Skeletal muscle tissue (tissue), 4 donors: ENCODE data around the gene NRDE2. TPM values are rescaled to one million over a fixed set of nuclear protein-coding genes. Genes with fewer than 3 reads are reported as not detected.

ENCODE experiments used
- H3K27ac ChIP-seq: one replicate; pipeline ENCODE4 v1.7.0; 2013; ENCODE audit warnings: mild to moderate bottlenecking, low read depth, low read length, inconsistent platforms
- H3K27me3 ChIP-seq, 3 donors: one replicate each; pipeline ENCODE4 v1.7.0; 2013; ENCODE audit warnings: low read length in 3 of 3; ENCODE audit not compliant: control insufficient read depth in 3 of 3, insufficient read depth in 3 of 3
- H3K36me3 ChIP-seq, 3 donors: one replicate each; pipeline ENCODE4 v1.7.0; 2013; ENCODE audit warnings: low read length in 3 of 3; ENCODE audit not compliant: control insufficient read depth in 3 of 3, insufficient read depth in 3 of 3
- H3K4me1 ChIP-seq, 3 donors: one replicate each; pipeline ENCODE4 v1.7.0; 2013; ENCODE audit warnings: low read length in 3 of 3, mild to moderate bottlenecking in 3 of 3; ENCODE audit not compliant: control insufficient read depth in 3 of 3, insufficient read depth in 3 of 3
- H3K4me3 ChIP-seq, 3 donors: one replicate each; pipeline ENCODE4 v1.7.0; 2013; ENCODE audit warnings: low read length in 3 of 3
- H3K9ac ChIP-seq, 3 donors: one replicate each; pipeline ENCODE4 v1.7.0; 2013; ENCODE audit warnings: low read length in 3 of 3, mild to moderate bottlenecking in 3 of 3, moderate library complexity in 2 of 3, low read depth in 1 of 3
- H3K9me3 ChIP-seq, 3 donors: one replicate each; pipeline ENCODE4 v1.7.0; 2013; ENCODE audit warnings: low read length in 3 of 3; ENCODE audit not compliant: control insufficient read depth in 3 of 3
- total RNA-seq: library from RNA; depleted of rRNA; stranded (reverse); fragments of >200 nt; gene quantifications from one replicate; pipeline ENCODE4 v1.2.3, GENCODE V29; 2014
- donor health status: Osteomylitis.

Gene NRDE2
- total RNA-seq, 1 donor from 2014 or later = 14.6 TPM

GRCh38 chr14:90288651-90289355, 42.9 kb downstream of the NRDE2 start:
- peaks cover 54 to 66% (median 59%) of the 10 kb centered on the region in 3 donors for H3K36me3 ChIP-seq
- H3K27me3 ChIP-seq = no peaks in the 10 kb centered on the region

GRCh38 chr14:90287791-90288190, 44.0 kb downstream of the NRDE2 start:
- Histone ChIP-seq H3K36me3 (peaks cover 54 to 69% (median 58%) of the 10 kb centered on the region in 3 donors), H3K27me3 (no peaks in the 10 kb centered on the region), H3K4me3 (no peak overlapping the region), H3K9me3 (no peaks in the 10 kb centered on the region), H3K9ac (peak overlapping the region in 1 of 3 donors; percentile 30), H3K4me1 (peaks cover 0 to 5% (median 4%) of the 10 kb centered on the region in 3 donors), H3K27ac (no peak overlapping the region)

More at GRCh38 chr14:90288651-90289355, 42.9 kb downstream of the NRDE2 start:
- no peak overlapping the region for H3K9ac ChIP-seq
- no peaks in the 10 kb centered on the region for H3K9me3 ChIP-seq
- no peak overlapping the region for H3K4me3 ChIP-seq
- no peak overlapping the region for H3K27ac ChIP-seq
- H3K4me1 ChIP-seq = peaks cover 0 to 5% (median 4%) of the 10 kb centered on the region in 3 donors

- Histone ChIP-seq H3K9ac (no peak overlapping the region), H3K4me3 (no peak overlapping the region), H3K27me3 (no peaks in the 10 kb centered on the region), H3K4me1 (peaks cover 0 to 7% (median 0%) of the 10 kb centered on the region in 3 donors), H3K36me3 (peaks cover 53 to 56% (median 55%) of the 10 kb centered on the region in 3 donors), H3K9me3 (no peaks in the 10 kb centered on the region), H3K27ac (no peak overlapping the region)
These were observed 50.0 kb downstream of the NRDE2 start for GRCh38 chr14:90281756-90282155.

GRCh38 chr14:90281261-90281660, 50.5 kb downstream of the NRDE2 start:
- Histone ChIP-seq H3K9ac (no peak overlapping the region), H3K9me3 (no peaks in the 10 kb centered on the region), H3K4me3 (no peak overlapping the region), H3K4me1 (peaks cover 0 to 7% (median 0%) of the 10 kb centered on the region in 3 donors), H3K27me3 (no peaks in the 10 kb centered on the region), H3K36me3 (peaks cover 52 to 58% (median 55%) of the 10 kb centered on the region in 3 donors), H3K27ac (no peak overlapping the region)

- Histone ChIP-seq H3K36me3 (peaks cover 53 to 54% (median 54%) of the 10 kb centered on the region in 3 donors), H3K27me3 (no peaks in the 10 kb centered on the region), H3K9ac (no peak overlapping the region), H3K27ac (no peak overlapping the region), H3K4me3 (no peak overlapping the region), H3K4me1 (peaks cover 5 to 15% (median 6%) of the 10 kb centered on the region in 3 donors), H3K9me3 (no peaks in the 10 kb centered on the region)
These were observed 51.6 kb downstream of the NRDE2 start for GRCh38 chr14:90280096-90280495.

GRCh38 chr14:90278199-90279175, 53.3 kb downstream of the NRDE2 start:
- peak overlapping the region; percentile 23 for H3K27ac ChIP-seq
- H3K4me3 ChIP-seq = no peak overlapping the region
- no peaks in the 10 kb centered on the region for H3K27me3 ChIP-seq
- no peak overlapping the region for H3K9ac ChIP-seq
- H3K36me3 ChIP-seq = peaks cover 47 to 57% (median 53%) of the 10 kb centered on the region in 3 donors
- peaks cover 11 to 25% (median 14%) of the 10 kb centered on the region in 3 donors for H3K4me1 ChIP-seq
- no peaks in the 10 kb centered on the region for H3K9me3 ChIP-seq

- Histone ChIP-seq H3K36me3 (peaks cover 45 to 61% (median 54%) of the 10 kb centered on the region in 3 donors), H3K4me3 (no peak overlapping the region), H3K27me3 (no peaks in the 10 kb centered on the region), H3K27ac (no peak overlapping the region), H3K9ac (no peak overlapping the region), H3K9me3 (no peaks in the 10 kb centered on the region), H3K4me1 (peaks cover 15 to 26% (median 16%) of the 10 kb centered on the region in 3 donors)
These were observed 54.1 kb downstream of the NRDE2 start for GRCh38 chr14:90277581-90278198.

- H3K9ac ChIP-seq = no peak overlapping the region
- no peak overlapping the region for H3K4me3 ChIP-seq
- H3K9me3 ChIP-seq = no peaks in the 10 kb centered on the region
- H3K27ac ChIP-seq = no peak overlapping the region
- H3K27me3 ChIP-seq = no peaks in the 10 kb centered on the region
- peaks cover 52 to 68% (median 56%) of the 10 kb centered on the region in 3 donors for H3K36me3 ChIP-seq
- H3K4me1 ChIP-seq = peaks cover 15 to 26% (median 16%) of the 10 kb centered on the region in 3 donors
These were observed 54.9 kb downstream of the NRDE2 start for GRCh38 chr14:90276646-90277367.

- H3K27me3 ChIP-seq = no peaks in the 10 kb centered on the region
- H3K36me3 ChIP-seq = peaks cover 55 to 72% (median 59%) of the 10 kb centered on the region in 3 donors
- peaks cover 15 to 26% (median 16%) of the 10 kb centered on the region in 3 donors for H3K4me1 ChIP-seq
- H3K27ac ChIP-seq = peak overlapping the region; percentile 20
- H3K9me3 ChIP-seq = no peaks in the 10 kb centered on the region
- no peak overlapping the region for H3K4me3 ChIP-seq
- H3K9ac ChIP-seq = no peak overlapping the region
These were observed 55.9 kb downstream of the NRDE2 start for GRCh38 chr14:90275820-90276219.
